Upper lobe of left lung (tissue), 6 donors: ENCODE data around the gene APBB2. TPM values are rescaled to one million over a fixed set of nuclear protein-coding genes. Genes with fewer than 3 reads are reported as not detected.
"Not testable (repeated sequence)": the region's sequence is repeated elsewhere in the genome, so short reads cannot be mapped to it uniquely, and the experiment has no call there.

Source experiments
- ATAC-seq, 2 donors: fragments of 200-7000 bp; cut with Tn5 transposase; one replicate each; pipeline ENCODE4 v1.9.1; 2022; ENCODE audit warnings: mild to moderate bottlenecking in 2 of 2, moderate library complexity in 2 of 2; ENCODE audit not compliant: low FRiP score in 2 of 2
- DNase-seq, 2 donors: peaks; one replicate each; pipeline ENCODE4 v3.0.0-alpha.2; 2019 to 2020
- H3K27ac ChIP-seq, 4 donors: fragments of 200-600 bp; sonication (generic); one replicate each; pipeline ENCODE4 v1.5.1; 2016 to 2019
- H3K27me3 ChIP-seq, 4 donors: fragments of 200-600 bp; sonication (generic); one replicate each; pipeline ENCODE4 v1.5.1; 2017 to 2019
- H3K36me3 ChIP-seq, 4 donors: fragments of 200-600 bp; sonication (generic); one replicate each; pipeline ENCODE4 v1.5.1; 2016 to 2019
- H3K4me1 ChIP-seq, 4 donors: fragments of 200-600 bp; sonication (generic); one replicate each; pipeline ENCODE4 v1.5.1; 2018 to 2019
- H3K4me3 ChIP-seq, 4 donors: fragments of 200-600 bp; sonication (generic); one replicate each; pipeline ENCODE4 v1.5.1; 2017 to 2019; ENCODE audit warnings: mild to moderate bottlenecking in 2 of 4, moderate library complexity in 1 of 4
- H3K9me3 ChIP-seq, 4 donors: fragments of 200-600 bp; sonication (generic); one replicate each; pipeline ENCODE4 v1.5.1; 2018 to 2019
- CTCF ChIP-seq, 6 experiments: fragments of 450-650 bp in 4 of 6; fragments of 200-600 bp in 2 of 6; sonication (generic) in 2 of 6; IDR thresholded peaks; one replicate each; pipeline ENCODE4 v1.5.1; 2016 to 2019; ENCODE audit warnings: antibody characterized with exemption in 6 of 6
- EP300 ChIP-seq, 4 donors: sonication (generic); formaldehyde crosslinking; IDR thresholded peaks; one replicate each; pipeline ENCODE4 v1.5.1; 2017; ENCODE audit warnings: antibody characterized with exemption in 4 of 4, control low read depth in 2 of 4
- POLR2A ChIP-seq, 4 donors: fragments of 450-650 bp; IDR thresholded peaks; one replicate each; pipeline ENCODE4 v1.5.1; 2016 to 2017; ENCODE audit warnings: antibody characterized with exemption in 4 of 4, mild to moderate bottlenecking in 2 of 4
- POLR2AphosphoS5 ChIP-seq, 2 donors: sonication (generic); formaldehyde crosslinking; IDR thresholded peaks; one replicate each; pipeline ENCODE4 v1.5.1; 2017; ENCODE audit warnings: antibody characterized with exemption in 2 of 2
- WGBS, 2 donors: methylation state at CpG; one replicate each; pipeline ENCODE4 v1.1.5; 2017 to 2018; 5-methylcytosine and 5-hydroxymethylcytosine counted together
- total RNA-seq, 6 donors: library from RNA; depleted of rRNA in 4 of 6; stranded (reverse); fragments of >200 nt in 4 of 6; gene quantifications; one replicate each; pipeline versions ENCODE4 v1.1.0 to v1.2.1, GENCODE V29; 2016 to 2021
- donor health status: DM: no; HTN: no; CAD: no; lungs with moderate emphysema.
- donor health status: DM: no; HTN: yes; CAD: no; lungs with severe emphysema.

The APBB2 gene
- total RNA-seq, 6 donors from 2014 or later, result 69.5 to 168 (median 102) TPM

- 92 to 93% methylated on average over 3 of the region's 3 CpGs for WGBS, 2 donors
- Histone ChIP-seq H3K9me3 (no peaks in the 10 kb centered on the region), H3K27me3 (no peaks in the 10 kb centered on the region), H3K4me3 (no peak overlapping the region), H3K4me1 (peaks cover 7 to 16% (median 9%) of the 10 kb centered on the region in 4 donors), H3K27ac (no peak overlapping the region), H3K36me3 (no peaks in the 10 kb centered on the region)
- TF ChIP-seq POLR2AphosphoS5 (IDR thresholded peaks at IDR 0.05) (no peak), CTCF (IDR thresholded peaks at IDR 0.05) (no peak), POLR2A (IDR thresholded peaks at IDR 0.05) (no peak), EP300 (IDR thresholded peaks at IDR 0.05) (no peak)
- DNase-seq, result no peak
- no peak for ATAC-seq
Observed at GRCh38 chr4:41064953-41065352, 149.4 kb downstream of the APBB2 start.

DNA sequence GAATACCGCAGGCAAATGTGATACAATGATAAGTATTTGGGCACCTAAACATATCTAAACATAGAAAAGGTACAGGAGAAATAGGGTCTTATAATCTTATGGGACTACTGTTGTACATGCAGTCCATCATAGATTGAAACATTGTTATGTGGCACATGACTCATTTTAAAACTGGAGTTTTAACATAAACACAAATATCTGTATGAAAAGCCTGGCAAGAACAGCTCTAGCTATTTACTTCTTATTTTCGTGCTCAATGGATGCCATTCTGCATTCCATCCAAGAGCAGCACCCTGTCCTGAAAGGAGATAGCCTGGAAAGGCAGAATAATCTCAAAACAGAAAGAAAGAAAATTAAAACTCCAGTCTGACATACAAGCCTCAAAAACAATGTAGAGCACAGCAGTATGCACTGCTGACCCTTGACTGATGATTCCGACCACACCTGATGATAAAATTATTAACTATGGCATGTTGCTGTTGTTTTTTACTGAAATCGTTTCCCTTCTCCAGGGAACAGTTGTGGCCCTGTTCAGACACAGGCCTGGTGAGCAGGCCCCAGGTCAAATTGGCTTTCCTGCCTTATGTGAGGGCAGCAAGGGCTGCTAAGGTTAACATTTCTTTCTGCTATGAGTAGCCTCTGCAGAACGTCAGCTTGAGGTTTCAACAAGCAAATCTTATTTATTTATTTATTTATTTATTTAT is 152.7 kb downstream of the APBB2 start:
- TF ChIP-seq POLR2AphosphoS5 (IDR thresholded peaks at IDR 0.05) (no peak), CTCF (IDR thresholded peaks at IDR 0.05) (no peak), POLR2A (IDR thresholded peaks at IDR 0.05) (no peak), EP300 (IDR thresholded peaks at IDR 0.05) (no peak)
- ATAC-seq (no peak), DNase-seq (no peak)
- WGBS, 2 donors, result 68 to 74% methylated on average over 5 of the region's 5 CpGs
- Histone ChIP-seq H3K36me3 (no peaks in the 10 kb centered on the region), H3K4me1 (peaks cover 7 to 9% (median 8%) of the 10 kb centered on the region in 4 donors), H3K27me3 (no peaks in the 10 kb centered on the region), H3K9me3 (no peaks in the 10 kb centered on the region), H3K27ac (peak overlapping the region in 1 of 4 donors; percentile 45), H3K4me3 (no peak overlapping the region)

DNA sequence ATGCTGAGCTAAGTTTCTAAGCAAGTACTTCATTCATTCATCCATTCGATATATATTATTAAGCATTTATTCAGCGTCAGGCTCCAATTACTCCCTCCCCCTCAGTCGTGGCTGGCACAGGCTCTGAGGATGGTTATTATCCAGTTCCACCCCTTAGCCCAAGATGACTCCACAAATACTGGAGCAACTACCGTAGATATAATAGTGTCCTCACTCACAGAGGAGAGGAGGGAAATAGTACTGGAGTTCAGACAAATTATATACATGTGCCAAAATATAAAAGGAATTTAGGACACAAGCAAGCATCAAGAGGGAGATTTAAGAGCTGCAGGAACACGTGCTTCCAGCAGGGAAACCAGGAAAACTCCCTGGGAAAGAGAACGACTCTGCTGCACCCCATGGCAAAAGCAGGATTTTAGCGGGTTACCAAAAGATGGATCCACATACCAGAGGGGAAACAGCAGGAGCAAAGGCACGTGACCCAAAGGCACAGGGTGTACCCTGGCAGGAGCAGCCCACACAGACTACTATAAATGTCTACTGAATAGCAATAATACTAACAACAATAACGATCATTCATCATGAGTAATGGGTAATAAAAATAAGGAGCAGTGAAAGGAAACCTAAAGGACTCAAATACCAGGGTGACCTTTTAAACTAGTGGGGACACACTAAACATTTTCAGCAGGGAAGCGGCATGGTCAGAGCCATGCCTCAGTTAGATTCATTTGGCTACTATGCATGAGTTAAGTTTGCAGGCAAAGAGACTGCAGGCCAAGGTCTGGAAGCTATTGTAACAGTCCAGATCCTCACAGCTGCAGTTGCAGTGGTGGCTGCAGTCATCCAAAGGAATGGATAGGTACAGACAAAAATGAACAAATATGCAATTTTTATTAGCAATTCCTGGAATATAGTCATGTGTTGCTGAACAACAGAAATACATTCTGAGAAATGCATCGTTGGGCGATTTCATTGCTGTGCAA is 153.7 kb downstream of the APBB2 start:
- ATAC-seq (peak in 1 of 2 donors; percentile 41), DNase-seq (no peak)
- whole genome bisulfite sequencing, 2 donors, result 75 to 78% methylated on average over 12 of the region's 12 CpGs
- H3K36me3 ChIP-seq, result no peaks in the 10 kb centered on the region
- TF ChIP-seq POLR2A (IDR thresholded peaks at IDR 0.05) (no peak), POLR2AphosphoS5 (IDR thresholded peaks at IDR 0.05) (no peak), EP300 (IDR thresholded peaks at IDR 0.05) (no peak), CTCF (IDR thresholded peaks at IDR 0.05) (no peak)
- no peaks in the 10 kb centered on the region for H3K27me3 ChIP-seq
- peaks cover 7 to 9% (median 8%) of the 10 kb centered on the region in 4 donors for H3K4me1 ChIP-seq
- H3K27ac ChIP-seq, result peak overlapping the region in 1 of 4 donors; percentile 45
- no peaks in the 10 kb centered on the region for H3K9me3 ChIP-seq
- no peak overlapping the region for H3K4me3 ChIP-seq

- not testable (repeated sequence) for DNase-seq, H3K4me1 ChIP-seq, H3K36me3 ChIP-seq, H3K9me3 ChIP-seq, ATAC-seq, H3K27me3 ChIP-seq, H3K4me3 ChIP-seq, H3K27ac ChIP-seq
- WGBS, 2 donors, result 94 to 95% methylated on average over 9 of the region's 9 CpGs
Observed at GRCh38 chr4:41059411-41059810, 154.9 kb downstream of the APBB2 start.

- 87 to 93% methylated on average over 3 of the region's 3 CpGs for whole genome bisulfite sequencing, 2 donors
- TF ChIP-seq POLR2A (IDR thresholded peaks at IDR 0.05), result no peak
- TF ChIP-seq CTCF (IDR thresholded peaks at IDR 0.05), result no peak
- TF ChIP-seq EP300 (IDR thresholded peaks at IDR 0.05), result no peak
- TF ChIP-seq POLR2AphosphoS5 (IDR thresholded peaks at IDR 0.05), result no peak
- Histone ChIP-seq H3K4me3 (no peak overlapping the region), H3K4me1 (peaks cover 7 to 9% (median 8%) of the 10 kb centered on the region in 4 donors), H3K27ac (no peak overlapping the region), H3K36me3 (no peaks in the 10 kb centered on the region), H3K9me3 (no peaks in the 10 kb centered on the region), H3K27me3 (no peaks in the 10 kb centered on the region)
- DNase-seq (no peak), ATAC-seq (no peak)
Observed at GRCh38 chr4:41058426-41058825, 155.9 kb downstream of the APBB2 start.
